ENCODE measurements around the gene ZNF556.
"Not testable (repeated sequence)": the region's sequence is repeated elsewhere in the genome, so short reads cannot be mapped to it uniquely, and the experiment has no call there.

ZNF556 gene

DNA sequence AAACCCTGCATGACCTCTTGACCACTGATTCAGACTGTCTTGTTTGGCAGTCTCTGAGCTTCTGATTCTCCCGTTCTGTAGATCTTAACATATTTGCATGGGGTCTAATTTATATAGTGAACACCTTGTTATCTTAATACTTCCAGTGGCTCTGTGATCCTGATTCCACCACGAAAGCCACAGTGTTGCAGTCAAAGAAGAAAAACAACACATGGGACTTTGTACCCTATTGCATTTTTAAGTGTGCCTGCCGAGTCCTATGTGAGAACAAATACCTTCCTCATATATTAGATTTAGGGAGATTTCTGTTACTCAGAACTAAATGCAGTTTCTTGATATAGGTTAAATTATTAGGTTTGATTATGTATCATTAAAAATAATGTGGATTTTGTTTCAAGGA, 12.3 kb upstream of the ZNF556 start:
- no peak for DNase-seq

DNA sequence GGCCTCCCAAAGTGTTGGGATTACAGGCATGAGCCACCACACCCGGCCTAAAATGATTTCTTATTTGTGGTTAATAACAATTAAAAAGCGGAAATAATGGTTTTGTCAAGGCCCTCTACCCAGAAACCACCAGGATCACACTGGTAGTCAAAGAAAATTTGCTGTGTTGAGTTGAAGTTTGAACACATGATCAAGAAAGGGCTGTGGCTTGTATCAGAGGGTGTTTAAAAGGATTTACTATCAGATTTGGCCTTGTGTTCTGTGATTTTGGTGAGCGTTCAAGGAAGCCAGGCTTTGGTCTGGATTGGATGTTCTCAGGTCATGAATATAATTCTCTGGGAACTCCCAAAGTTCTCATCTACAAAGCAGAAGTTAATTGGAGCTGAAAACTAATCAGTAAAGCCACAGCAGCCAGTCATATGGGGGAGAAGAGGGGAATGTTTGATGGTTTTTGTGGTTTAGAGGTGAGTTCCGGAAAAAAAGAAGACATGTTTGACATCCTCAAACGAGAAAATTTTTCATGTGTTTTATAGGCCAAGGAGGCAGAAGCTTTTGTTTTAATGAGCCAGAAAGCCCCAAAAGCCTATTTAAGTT, 10.6 kb upstream of the ZNF556 start:
- DNase-seq = peak in 1 of 2 donors; percentile 62

DNA sequence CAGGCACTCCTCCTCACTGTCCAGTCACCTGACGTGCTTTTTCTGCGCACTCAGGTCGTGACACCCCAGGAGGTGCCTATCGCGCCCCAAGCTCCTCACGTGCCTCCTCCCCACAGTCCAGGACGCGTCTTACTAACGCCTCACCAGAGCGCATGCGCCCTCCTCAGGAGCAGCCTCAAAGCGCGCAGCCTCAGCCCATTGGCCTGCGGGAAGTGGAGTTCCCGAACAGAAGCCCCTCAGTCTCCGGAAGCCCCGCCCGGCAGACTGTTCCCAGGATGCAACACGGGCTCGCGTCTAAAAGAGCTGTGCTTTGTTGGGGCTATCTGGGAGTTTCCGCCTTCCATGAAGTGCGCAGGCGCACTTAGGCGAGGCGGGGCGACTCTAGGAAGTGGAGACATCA, 8.3 kb upstream of the ZNF556 start:
- no peak for DNase-seq

DNA sequence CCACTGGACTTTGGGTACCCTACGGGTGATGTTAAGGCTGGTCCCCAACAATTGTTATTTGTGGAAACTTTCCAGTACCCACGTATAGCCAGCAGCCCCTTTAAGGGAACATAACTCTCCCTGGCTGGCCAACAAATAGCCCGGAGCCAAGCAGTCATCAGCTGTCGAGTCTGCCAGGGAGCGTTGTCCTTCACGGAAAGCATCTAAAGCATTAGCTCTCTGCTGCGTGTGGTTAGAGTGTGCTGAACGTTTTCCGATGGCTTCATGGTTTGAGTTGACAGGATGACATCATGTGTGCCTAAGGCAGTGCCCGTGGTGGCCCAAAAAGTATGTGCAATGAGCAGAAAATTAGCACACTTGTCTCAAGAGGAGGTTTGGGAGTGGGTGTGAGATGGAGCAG, 3.3 kb upstream of the ZNF556 start:
- no peak for DNase-seq

DNA sequence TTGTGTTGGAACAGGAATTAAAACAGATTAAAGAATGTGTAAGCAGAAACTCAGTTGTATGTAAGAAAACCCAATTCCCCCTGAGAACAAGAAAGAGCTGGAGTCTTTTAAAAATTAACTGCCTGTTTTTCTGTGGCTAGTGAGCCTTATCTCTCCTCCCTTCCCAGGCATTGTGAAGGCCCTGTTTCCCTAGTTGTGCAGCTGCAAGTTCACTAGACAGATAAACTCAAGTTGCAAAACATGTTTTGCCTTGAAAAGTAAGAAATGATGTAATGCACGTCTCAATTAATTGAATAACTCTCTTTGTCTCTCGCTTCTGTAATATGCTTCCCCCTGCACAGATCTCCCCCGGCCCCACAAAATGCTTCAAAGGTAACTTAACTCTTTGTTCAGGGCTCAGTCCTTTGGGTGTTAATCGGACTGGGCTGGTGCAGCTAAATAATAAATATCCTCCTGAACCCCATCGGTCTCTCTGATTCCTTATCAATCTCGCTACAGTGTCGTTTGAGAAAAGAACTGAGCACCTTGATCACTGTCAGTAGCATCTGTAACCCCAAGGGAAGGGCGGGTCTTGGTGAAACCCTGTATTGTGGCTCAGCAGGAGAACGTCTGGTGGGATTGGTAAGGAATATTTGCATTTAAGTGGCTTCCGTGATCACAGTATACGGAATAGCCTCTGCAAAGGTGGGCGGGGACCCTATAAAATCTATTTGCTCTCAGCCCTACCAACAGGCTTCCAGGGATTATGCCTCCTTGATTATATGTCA, 1.6 kb upstream of the ZNF556 start:
- no peak for DNase-seq

DNA sequence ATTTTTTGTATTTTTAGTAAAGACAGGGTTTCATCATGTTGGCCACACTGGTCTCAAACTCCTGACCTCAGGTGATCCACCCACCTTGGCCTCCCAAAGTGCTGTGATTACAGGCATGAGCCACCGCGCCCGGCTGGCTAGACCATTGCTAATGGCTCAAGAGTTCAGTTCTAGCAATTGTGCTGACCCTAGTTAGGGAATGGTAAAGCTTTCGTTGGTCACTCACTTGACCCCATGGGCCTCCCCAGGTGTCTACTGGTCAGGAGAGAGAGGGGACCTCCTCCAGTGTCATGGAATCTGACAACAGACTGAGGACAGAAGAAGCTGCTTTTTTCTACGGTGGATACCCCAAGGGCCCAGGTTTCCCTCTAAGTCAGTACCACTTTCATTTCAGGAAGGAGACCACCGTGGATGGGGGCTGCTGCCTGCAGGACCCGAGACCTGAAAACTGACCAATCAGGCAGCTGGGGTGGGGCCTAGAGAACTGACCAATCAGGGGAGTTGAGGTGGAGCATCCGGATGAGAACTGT, 575 bp upstream of the ZNF556 start:
- DNase-seq = no peak

DNA sequence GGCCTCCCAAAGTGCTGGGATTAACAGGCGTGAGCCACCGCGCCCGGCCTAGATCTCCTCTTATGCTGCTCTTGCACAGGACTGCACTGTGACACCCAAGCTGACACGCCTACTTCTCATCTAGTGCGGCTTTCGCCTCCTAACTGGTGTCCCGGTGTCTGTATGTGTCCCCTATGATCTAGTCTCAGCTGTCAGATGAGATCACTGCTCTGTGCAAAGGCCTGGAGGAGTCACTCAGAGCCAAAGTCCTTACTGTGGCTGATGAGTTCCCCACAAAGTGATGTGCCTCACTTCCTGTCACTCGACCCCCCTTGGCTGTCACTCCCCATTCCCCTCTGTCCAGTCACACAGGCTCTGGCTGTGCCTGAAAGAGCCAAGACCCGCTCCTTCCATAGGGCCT, 2.5 kb downstream of the ZNF556 start:
- DNase-seq = no peak

DNA sequence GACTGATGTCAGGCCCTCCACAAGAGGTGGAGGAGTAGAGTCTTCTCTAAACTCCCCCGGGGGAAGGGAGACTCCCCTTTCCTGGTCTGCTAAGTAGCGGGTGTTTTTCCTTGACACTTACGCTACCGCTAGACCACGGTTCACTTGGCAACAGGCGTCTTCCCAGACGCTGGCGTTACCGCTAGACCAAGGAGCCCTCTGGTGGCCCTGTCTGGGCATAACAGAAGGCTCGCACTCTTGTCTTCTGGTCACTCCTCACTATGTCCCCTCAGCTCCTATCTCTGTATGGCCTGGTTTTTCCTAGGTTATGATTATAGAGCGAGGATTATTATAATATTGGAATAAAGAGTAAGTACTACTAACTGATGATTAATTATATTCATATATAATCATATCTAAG, 5.0 kb downstream of the ZNF556 start:
- peak; percentile 17 to 18 for DNase-seq

DNA sequence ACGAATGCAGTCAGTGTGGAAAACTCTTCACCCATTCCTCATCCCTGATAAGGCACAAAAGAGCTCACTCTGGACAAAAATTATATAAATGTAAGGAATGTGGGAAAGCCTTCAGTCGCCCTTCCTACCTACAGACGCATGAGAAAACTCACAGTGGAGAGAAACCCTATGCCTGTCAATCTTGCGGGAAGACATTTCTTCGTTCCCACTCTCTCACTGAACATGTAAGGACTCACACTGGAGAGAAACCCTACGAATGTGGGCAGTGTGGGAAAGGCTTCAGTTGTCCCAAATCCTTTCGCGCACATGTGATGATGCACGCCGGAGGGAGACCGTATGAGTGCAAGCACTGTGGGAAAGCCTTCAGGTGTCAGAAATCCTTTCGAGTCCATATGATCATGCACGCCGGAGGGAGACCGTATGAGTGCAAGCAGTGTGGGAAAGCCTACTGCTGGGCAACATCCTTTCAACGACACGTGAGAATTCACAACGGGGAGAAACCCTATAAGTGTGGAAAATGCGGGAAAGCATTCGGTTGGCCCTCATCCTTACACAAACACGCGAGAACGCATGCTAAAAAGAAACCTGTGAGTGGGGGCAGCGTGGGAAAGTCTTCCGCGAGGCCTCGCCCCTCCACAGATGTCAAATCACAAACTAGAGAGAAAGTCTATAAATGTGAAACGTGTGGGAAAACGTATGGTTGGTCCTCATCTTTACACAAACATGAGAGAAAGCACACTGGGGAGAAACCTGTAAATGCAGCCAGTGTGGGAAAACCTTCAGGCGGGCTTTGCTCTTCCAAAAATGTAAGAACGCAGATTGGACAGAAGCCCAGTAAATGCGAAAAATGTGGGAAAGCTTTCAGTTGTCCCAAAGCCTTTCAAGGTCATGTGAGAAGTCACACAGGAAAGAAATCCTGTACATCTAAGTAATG, 10.5 kb downstream of the ZNF556 start:
- DNase-seq = no peak

DNA sequence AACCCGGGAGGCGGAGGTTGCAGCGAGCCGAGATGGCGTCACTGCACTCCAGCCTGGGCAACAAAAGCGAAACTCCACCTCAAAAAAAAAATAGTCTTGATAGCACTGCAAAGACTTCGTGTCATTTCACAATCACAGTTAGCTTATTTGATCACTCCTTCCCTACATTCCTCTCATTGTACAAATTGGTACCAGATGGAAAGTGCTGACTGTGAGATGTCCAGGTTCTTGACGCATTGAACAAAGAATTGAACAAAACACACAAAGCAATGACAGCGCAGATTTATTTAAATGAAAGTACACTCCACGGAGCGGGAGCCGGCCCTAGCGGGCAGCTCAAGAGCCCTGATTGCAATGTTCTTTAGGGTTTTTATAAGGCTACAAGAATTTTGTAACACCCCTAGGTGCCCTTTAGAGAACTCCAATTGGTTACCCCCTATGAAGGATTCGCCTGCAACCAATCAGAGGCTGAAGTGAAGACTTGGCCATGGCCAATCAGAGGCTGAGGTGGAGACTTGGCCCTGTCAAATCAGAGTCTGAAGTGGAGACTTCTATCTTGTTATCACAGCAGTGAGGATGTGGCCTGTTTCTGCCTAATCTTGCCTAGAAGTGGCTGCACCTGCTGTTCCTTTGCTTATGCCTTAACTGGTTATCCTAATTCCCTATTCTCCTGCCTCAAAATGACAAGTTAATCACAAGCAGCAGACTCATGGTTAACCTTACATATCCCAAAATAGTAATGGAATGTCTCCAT, 16.7 kb downstream of the ZNF556 start:
- no peak for DNase-seq

DNA sequence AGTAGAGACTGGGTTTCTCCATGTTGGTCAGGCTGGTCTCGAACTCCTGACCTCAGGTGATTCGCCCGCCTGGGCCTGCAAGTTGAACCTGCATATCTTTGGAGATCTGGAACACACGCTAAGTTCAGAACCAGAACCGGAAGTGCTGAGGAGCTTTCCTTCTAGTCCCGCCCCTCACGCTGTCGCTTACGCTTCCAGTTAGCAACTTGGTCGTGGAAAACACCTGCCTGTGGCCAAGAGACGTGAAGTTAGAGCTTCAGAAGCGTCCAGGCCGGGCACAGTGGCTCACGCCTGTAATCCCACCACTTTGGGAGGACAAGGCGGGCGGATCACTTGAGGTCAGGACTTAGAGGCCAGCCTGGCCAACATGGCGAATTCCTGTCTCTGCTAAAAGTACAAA, 18.6 kb downstream of the ZNF556 start:
- no peak for DNase-seq

DNA sequence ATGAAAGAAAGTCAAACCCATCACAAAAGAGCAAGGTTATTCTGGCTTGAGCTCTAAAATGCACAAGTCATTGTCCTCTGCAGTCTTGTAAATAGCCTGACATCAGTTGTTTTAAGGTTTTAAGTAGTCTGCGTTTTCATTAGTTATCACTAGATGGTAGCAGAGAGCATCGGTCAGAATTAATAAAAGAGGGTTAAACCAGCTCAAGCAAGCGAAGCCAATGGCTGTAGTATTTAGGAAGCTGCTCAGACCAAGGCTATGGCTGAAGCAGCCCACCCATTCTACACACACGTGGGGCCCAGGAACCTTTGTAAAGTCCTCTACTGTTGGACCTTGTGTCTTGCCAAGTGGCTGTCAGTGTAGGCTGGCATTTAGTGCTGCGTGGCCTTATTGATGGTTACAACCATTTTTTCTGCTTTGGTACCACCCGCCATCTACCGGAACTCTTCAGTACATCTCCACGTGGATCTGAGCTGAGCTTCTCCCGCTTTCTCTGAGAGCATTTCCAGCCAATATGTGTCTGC, 20.3 kb downstream of the ZNF556 start:
- DNase-seq = peak in 1 of 2 donors; percentile 57

DNA sequence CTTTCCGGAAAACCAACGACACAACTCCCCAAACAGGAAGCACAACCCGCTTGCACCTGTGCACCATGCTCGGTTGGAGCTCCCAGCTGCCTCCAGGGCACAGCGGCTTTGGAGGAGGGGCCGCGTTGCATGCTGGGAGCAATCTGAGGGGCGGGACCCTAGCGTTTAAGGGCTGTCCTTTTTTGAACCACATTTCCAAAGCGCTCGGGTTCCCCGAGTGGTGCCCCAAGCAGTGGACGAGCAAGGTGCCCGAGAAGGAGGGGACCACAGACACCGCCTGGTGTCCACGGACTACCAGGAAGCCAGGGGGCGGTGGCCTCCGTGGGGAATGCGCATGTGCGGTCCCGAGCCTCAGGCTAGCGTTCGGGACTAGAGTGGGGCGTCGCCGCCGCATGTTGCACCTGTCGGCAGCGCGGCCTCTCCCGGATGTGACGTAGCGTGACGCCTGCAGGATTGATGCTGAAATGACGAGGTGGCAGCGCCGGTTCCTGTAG, 21.6 kb downstream of the ZNF556 start:
- peak; percentile 68 to 87 for DNase-seq

DNA sequence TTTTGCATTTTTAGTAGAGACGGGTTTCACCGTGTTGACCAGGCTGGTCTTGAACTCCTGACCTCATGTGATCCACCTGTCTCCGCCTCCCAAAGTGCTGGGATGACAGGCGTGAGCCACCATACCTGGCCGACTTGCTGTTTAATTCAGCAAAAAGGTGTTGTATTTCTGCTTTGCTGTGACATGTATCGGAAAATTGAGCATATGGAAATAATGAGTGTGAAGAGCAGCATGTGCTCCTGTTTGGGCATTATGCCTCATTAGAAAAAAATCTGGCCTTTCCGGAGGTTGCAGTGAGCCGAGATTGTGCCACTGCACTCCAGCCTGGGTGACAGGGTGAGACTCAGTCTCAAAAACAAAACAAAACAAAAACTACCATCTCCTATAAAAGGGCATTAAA, 23.4 kb downstream of the ZNF556 start:
- not testable (repeated sequence) for DNase-seq

DNA sequence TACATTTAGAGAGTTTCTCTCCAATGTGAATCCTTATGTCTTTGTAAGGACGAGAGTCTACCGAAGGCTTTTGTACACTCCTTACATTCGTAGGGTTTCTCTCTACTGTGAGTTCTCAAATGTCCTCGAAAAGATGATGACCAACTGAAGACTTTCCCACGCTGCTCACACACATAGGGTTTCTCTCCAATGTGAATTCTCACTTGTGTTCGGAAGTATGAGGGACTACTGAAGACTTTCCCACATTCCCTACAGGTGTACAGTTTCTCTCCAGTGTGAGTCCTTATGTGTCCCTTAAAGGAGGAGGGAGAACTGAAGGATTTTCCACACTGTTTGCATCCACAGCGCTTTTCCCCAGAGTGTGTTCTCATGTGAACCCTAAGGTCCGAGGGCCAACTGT, 29.6 kb downstream of the ZNF556 start:
- no peak for DNase-seq

DNA sequence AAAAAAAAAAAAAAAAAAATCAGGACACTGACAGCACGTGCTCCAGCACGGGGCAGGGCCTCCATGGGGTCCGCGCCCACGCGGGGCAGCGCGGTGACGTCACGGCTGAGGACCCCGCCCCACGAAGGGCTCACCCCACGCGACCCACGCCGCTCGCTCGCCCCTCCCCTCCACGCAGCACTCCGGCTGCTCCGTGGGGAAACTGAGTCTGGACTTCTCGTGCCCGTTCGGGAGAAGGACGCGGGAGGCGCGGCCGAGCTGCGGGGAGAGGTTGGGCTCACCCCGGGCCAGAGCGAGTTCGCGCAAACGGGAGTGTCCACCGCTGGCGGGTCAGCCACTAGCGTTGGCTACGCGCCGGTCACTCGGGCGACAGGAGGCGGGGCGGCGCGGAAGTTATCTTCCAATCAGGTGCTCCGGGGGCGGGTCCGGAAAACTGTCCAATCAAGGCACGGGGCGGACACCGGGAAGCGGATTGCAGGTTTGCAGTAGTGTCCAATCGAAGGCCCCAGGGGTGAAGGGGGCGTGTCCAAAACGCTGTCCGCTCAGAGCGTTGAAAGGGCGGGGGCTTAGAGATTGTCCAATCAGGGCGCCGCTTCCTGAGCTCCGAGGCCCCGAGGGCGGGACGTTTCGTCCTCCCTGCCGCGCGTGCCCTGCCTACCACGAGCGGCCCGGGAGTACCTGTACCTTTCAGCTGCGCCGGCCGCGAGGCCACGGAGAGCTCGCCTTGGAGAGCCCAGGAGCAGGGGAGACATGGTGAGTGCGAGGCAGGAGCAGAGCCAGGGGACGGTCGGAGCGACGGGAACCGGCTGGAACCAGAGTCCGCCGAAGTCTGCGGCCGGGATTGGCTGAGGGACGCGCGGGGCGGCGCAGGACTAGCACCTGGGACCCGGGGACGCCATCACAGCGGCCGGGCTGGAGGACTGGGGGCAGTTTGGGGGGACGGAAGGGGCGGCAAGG, 33.4 kb downstream of the ZNF556 start, which contains the start of gene ZNF57:
Gene ZNF57, plus strand, starts transcription at position 633 of the 957 bp plus-strand sequence. Its CDS starts 118 bp downstream, at position 751.
- DNase-seq = peak; percentile 98 to 99

DNA sequence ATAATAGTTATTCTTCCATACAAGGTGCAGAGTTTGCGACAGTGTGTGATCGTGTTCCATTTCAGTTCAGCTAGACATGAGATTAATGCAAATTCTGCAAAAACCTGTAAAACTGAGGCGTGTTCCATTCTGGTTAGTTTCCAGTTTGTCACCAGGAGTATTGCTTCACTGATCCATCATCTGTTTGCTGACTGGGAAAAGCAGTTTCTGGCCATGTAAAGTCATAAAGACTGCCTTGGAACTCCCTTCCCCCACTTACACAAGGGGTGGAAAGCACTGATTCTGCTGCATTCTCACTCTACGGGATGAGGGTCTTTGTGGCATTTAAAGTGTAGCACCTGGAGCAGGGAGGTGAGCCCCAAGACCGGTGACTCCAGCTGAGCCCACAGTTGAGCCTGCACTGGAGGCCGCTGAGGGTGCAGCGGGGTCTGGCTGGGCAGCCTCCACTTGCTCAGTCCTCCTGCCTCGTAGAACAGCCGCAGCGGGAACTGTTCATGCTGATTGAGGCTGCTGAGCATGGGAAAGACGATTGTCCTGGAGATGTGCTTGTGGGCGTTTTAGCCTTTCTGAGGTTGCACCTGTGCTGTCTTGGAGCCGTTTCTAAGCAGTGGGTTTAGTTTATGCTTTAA, 35.6 kb downstream of the ZNF556 start:
- DNase-seq = no peak

DNA sequence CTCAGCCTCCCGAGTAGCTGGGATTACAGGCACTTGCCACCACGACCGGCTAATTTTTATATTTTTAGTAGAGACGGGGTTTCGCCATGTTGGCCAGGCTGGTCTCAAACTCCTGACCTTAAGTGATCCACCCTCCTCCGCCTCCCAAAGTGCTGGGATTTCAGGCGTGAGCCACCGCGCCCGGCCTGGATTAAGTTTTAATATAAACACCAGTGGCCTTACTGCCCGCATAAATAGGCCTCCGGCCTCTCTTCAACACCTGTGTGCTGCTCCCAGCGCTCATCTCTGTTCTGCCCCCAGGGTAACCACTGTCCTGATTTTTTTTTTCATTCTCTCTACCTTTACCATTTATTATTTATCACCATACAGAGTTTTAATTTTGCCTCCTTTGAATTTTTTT, 36.2 kb downstream of the ZNF556 start:
- DNase-seq = not testable (repeated sequence)

DNA sequence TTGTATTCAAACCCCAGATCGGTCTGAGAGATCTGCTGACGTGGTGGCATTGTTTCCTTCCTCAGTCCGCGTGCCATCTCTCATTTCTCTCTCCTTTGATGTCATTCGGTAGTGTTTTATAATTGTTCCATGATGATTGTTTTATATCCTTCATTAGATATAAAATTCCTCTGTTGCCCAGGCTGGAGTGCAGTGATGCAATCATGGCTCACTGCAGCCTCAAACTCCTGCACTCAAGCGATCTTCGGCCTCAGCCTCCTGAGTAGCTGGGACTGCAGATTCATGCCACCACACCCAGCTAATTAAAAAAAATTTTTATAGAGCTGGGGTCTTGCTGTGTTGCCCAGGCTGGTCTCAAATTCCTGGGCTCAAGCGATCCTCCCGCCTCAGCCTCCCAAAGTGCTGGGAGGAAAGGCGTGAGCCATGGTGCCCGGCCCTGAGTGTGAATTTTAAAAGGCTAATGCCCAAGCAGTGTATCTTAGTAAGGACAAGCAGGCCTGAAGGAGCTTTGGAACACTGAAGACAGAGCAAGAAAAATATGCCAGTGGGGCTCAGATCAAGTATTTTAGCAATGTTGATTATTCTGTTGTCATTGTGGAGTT, 38.9 kb downstream of the ZNF556 start:
- no peak for DNase-seq

Measured in CD4-positive, alpha-beta T cell treated with Interleukin-4 for 1 hour (primary cell).